ENCODE data around the gene SMYD3. TPM values are rescaled to one million over a fixed set of nuclear protein-coding genes. Genes with fewer than 3 reads are reported as not detected.

Gene SMYD3
- total RNA-seq, 1 donor from 2014 or later, result 22.3 TPM

GRCh38 chr1:246178717-246179311 lies 328.3 kb downstream of the SMYD3 start:
- Histone ChIP-seq H3K4me3 (no peak overlapping the region), H3K4me1 (no peaks in the 10 kb centered on the region), H3K36me3 (no peaks in the 10 kb centered on the region), H3K27me3 (no peaks in the 10 kb centered on the region), H3K9me3 (no peaks in the 10 kb centered on the region), H3K27ac (no peak overlapping the region)
- intact Hi-C loops (cut with DNase I), result no loop called here
- DNase-seq (ENCODE audit: extremely low spot score in 2 of 2), result no peak
- TF ChIP-seq CTCF (IDR thresholded peaks at IDR 0.05) (no peak), POLR2AphosphoS5 (IDR thresholded peaks at IDR 0.05; ENCODE audit: insufficient read depth in 1 of 2, low read depth in 1 of 2) (no peak), POLR2A (IDR thresholded peaks at IDR 0.05) (no peak)

DNA sequence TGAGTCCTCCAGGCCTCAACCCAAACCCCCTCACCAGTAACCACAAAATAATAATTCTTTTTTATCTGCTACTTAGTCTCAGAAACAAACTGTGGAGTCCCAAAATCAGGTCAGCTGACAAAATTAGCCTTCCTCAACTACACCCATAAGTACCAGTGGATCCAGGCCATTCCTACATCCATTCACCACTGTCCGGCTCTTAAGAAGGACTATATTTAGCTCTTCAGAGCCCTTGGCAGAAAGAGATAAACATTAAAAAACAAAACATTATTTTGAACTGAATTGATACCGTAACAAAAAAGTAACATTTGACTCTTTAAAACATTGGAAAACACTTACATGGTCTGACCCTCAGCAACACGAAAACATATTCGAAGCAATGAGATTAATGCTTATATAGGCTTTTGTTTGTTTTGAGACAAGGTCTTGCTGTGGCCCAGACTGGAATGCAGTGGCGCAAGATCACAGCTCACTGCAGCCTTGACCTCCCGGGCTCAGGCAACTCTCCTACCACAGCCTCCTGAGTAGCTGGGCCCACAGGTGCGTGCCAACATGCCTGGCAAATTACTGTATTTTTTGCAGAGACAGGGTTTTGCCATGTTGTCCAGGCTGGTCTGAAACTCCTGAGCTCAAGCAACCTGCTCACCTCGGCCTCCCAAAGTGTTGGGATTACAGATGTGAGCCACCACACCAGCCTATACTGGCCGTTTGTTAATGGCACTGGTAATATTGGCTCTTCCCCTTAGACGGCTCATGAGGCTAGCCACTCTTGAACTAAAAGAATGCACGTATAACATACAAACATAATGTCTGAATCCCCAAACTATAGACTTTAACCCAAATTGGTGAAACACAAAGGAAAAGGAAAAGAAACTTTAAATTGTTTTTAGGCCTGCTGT lies 330.7 kb downstream of the SMYD3 start:
- H3K36me3 ChIP-seq, result no peaks in the 10 kb centered on the region
- no peak overlapping the region for H3K27ac ChIP-seq
- DNase-seq (ENCODE audit: extremely low spot score in 2 of 2), result no peak
- H3K9me3 ChIP-seq, result no peaks in the 10 kb centered on the region
- no peaks in the 10 kb centered on the region for H3K4me1 ChIP-seq
- H3K27me3 ChIP-seq, result no peaks in the 10 kb centered on the region
- H3K4me3 ChIP-seq, result no peak overlapping the region
- intact Hi-C loops (cut with DNase I), result no loop called here
- TF ChIP-seq CTCF (IDR thresholded peaks at IDR 0.05) (no peak), POLR2AphosphoS5 (IDR thresholded peaks at IDR 0.05; ENCODE audit: insufficient read depth in 1 of 2, low read depth in 1 of 2) (no peak), POLR2A (IDR thresholded peaks at IDR 0.05) (no peak)

DNA sequence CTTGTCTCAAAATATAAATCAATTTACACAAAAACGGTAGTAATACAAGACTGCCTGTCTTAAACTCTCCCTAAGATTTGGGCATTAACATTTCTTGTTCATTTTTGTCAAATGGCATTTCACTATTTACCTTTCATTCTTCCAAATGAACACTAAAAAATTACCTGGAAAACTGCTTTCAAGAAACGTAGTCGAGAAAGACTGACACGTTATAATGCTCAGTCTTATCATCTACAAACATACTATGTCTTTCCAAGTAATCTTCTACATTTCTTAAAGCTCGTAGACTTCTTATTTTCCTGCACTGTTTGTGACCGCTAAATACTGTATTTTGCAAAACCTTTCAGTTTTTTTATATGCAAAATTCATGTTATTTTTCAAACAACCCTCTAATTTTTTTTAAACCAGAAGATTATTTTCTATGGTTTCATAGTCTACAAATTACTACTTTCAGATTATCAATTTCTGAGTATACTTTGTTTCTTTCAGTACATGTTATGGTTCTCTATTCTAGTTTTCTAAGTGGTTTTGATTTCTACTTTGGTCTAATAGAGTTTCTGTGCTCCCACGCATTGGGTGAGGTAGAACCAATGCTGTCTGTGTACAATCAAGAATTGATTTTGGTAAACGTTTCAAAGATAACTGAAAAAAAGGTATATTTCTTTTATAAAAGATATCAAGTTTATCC lies 336.4 kb downstream of the SMYD3 start:
- intact Hi-C loops (cut with DNase I), result no loop called here
- no peaks in the 10 kb centered on the region for H3K27me3 ChIP-seq
- H3K4me1 ChIP-seq, result no peaks in the 10 kb centered on the region
- TF ChIP-seq CTCF (IDR thresholded peaks at IDR 0.05), result no peak
- no peak for TF ChIP-seq POLR2AphosphoS5 (IDR thresholded peaks at IDR 0.05; ENCODE audit: insufficient read depth in 1 of 2, low read depth in 1 of 2)
- no peak for TF ChIP-seq POLR2A (IDR thresholded peaks at IDR 0.05)
- H3K9me3 ChIP-seq, result no peaks in the 10 kb centered on the region
- no peak overlapping the region for H3K4me3 ChIP-seq
- H3K36me3 ChIP-seq, result no peaks in the 10 kb centered on the region
- no peak for DNase-seq (ENCODE audit: extremely low spot score in 2 of 2)
- no peak overlapping the region for H3K27ac ChIP-seq

- no peak for DNase-seq (ENCODE audit: extremely low spot score in 2 of 2)
- TF ChIP-seq POLR2A (IDR thresholded peaks at IDR 0.05) (no peak), CTCF (IDR thresholded peaks at IDR 0.05) (no peak), POLR2AphosphoS5 (IDR thresholded peaks at IDR 0.05; ENCODE audit: insufficient read depth in 1 of 2, low read depth in 1 of 2) (no peak)
- H3K4me1 ChIP-seq, result no peaks in the 10 kb centered on the region
- H3K27me3 ChIP-seq, result no peaks in the 10 kb centered on the region
- intact Hi-C loops (cut with DNase I), result no loop called here
- H3K36me3 ChIP-seq, result no peaks in the 10 kb centered on the region
- H3K27ac ChIP-seq, result no peak overlapping the region
- H3K4me3 ChIP-seq, result no peak overlapping the region
- no peaks in the 10 kb centered on the region for H3K9me3 ChIP-seq
Observed at GRCh38 chr1:246169486-246169885, 337.6 kb downstream of the SMYD3 start.
